ENCODE results near the gene IER3. TPM values are rescaled to one million over a fixed set of nuclear protein-coding genes. Genes with fewer than 3 reads are reported as not detected.

IER3 gene
- total and polyA plus RNA-seq, 9 of the 15 experiments (the other 6 are each of a cell fraction or from before 2014, with no cell fraction given), result 1.5 to 30.0 (median 11.5) TPM

- in situ Hi-C loops (cut with MboI) (no loop called here), intact Hi-C loops (cut with micrococcal nuclease) (no loop called here)
- Histone ChIP-seq H3K9me1 (ENCODE audit: control insufficient read depth, insufficient read depth, low read length) (no peaks in the 10 kb centered on the region), H3K9me3 (replicated peaks; ENCODE audit: control insufficient read depth, insufficient read depth, low read depth, low read length) (no peaks in the 10 kb centered on the region), H4K20me1 (replicated peaks; ENCODE audit: control insufficient read depth, insufficient read depth, low read length) (no peaks in the 10 kb centered on the region), H2AFZ (ENCODE audit: low read depth, low read length) (no peak overlapping the region), H3K79me2 (ENCODE audit: control insufficient read depth, insufficient read depth, low read length) (no peaks in the 10 kb centered on the region), H3K9ac (ENCODE audit: insufficient read depth in 1 of 2, low read depth in 2 of 2, low read length in 2 of 2) (peak overlapping the region in 1 of 2 experiments; percentile 3; a peak in 1 of 4 replicates), H3K4me1 (replicated peaks in 1 of 2; ENCODE audit: control insufficient read depth in 2 of 2, insufficient read depth in 2 of 2, low read length in 2 of 2) (peaks cover 12 to 18% of the 10 kb centered on the region in 2 experiments), H3K27me3 (ENCODE audit: control insufficient read depth in 2 of 2, insufficient read depth in 2 of 2, low read length in 2 of 2) (no peaks in the 10 kb centered on the region), H3K27ac (ENCODE audit: extremely low read depth, low read depth, low read length) (no peak overlapping the region), H3K4me3 (no peak overlapping the region), H3K4me2 (ENCODE audit: insufficient read depth, low read length) (no peak overlapping the region), H3K36me3 (ENCODE audit: control insufficient read depth, insufficient read depth, low read length) (no peaks in the 10 kb centered on the region)
- ATAC-seq (no peak), FAIRE-seq (no peak), DNase-seq (ENCODE audit: extremely low read depth in 1 of 4, low spot score in 3 of 4) (no peak)
- ChIA-PET POLR2A (interaction anchor here (0.8 to 1.5 kb wide), 2 partner anchors 8 to 30 kb away, joined by 3 read pairs; partner anchors contain the start of gene IER3), CTCF (ENCODE audit: low intra/inter-chr PET ratio) (no interaction called here)
- TF ChIP-seq TAL1 (IDR thresholded peaks at IDR 0.05), result no peak
- TF ChIP-seq NBN (IDR thresholded peaks at IDR 0.05; ENCODE audit: low read depth), result no peak
- no peak for TF ChIP-seq SMARCE1 (IDR thresholded peaks at IDR 0.05)
- no peak for TF ChIP-seq NRF1 (conservative IDR thresholded peaks at IDR 0.05 in 1 of 2, IDR thresholded peaks at IDR 0.05 in 1 of 2)
- no TSS peak for BruUV-seq (replicated peaks)
- 67% methylated on average over 8 of the region's 8 CpGs for WGBS (ENCODE audit: insufficient coverage, low coverage, missing lambda C conversion rate)
Observed at GRCh38 chr6:30774701-30775100, 30.4 kb upstream of the IER3 start.

GRCh38 chr6:30770592-30770991 lies 26.2 kb upstream of the IER3 start:
- intact Hi-C loops (cut with micrococcal nuclease), result no loop called here
- Histone ChIP-seq H3K27me3 (ENCODE audit: control insufficient read depth in 2 of 2, insufficient read depth in 2 of 2, low read length in 2 of 2) (no peaks in the 10 kb centered on the region; a peak in 1 of 5 replicates), H3K4me2 (ENCODE audit: insufficient read depth, low read length) (no peak overlapping the region), H3K9me3 (replicated peaks; ENCODE audit: control insufficient read depth, insufficient read depth, low read depth, low read length) (no peaks in the 10 kb centered on the region), H3K9ac (ENCODE audit: insufficient read depth in 1 of 2, low read depth in 2 of 2, low read length in 2 of 2) (no peak overlapping the region), H3K27ac (ENCODE audit: extremely low read depth, low read depth, low read length) (peak overlapping the region; percentile 92; the same call in 1 of the 3 replicates), H3K9me1 (ENCODE audit: control insufficient read depth, insufficient read depth, low read length) (no peaks in the 10 kb centered on the region), H3K36me3 (ENCODE audit: control insufficient read depth, insufficient read depth, low read length) (no peaks in the 10 kb centered on the region), H4K20me1 (replicated peaks; ENCODE audit: control insufficient read depth, insufficient read depth, low read length) (no peaks in the 10 kb centered on the region), H2AFZ (ENCODE audit: low read depth, low read length) (peak overlapping the region; percentile 89), H3K4me1 (replicated peaks in 1 of 2; ENCODE audit: control insufficient read depth in 2 of 2, insufficient read depth in 2 of 2, low read length in 2 of 2) (peaks cover 36 to 48% of the 10 kb centered on the region in 2 experiments), H3K79me2 (ENCODE audit: control insufficient read depth, insufficient read depth, low read length) (no peaks in the 10 kb centered on the region), H3K4me3 (no peak overlapping the region)
- no TSS peak for BruUV-seq (replicated peaks)
- ATAC-seq (no peak), FAIRE-seq (no peak), DNase-seq (ENCODE audit: extremely low read depth in 1 of 4, low spot score in 3 of 4) (no peak)
- ChIA-PET POLR2A (interaction anchor here (1.1 to 3.3 kb wide), 5 partner anchors 11 to 157 kb away, joined by 3 to 12 read pairs (median 6); partner anchors contain the start of gene IER3), CTCF (ENCODE audit: low intra/inter-chr PET ratio) (no interaction called here)
- 35% methylated on average over 3 of the region's 3 CpGs for WGBS (ENCODE audit: insufficient coverage, low coverage, missing lambda C conversion rate)
- in situ Hi-C loops (cut with MboI), result no loop called here
- TF ChIP-seq POLR2B (IDR thresholded peaks at IDR 0.05; ENCODE audit: low read depth, partially characterized antibody), result no peak
- no peak for TF ChIP-seq SLC30A9 (CRISPR knock-in tag; IDR thresholded peaks at IDR 0.05)
- TF ChIP-seq CHD1 (IDR thresholded peaks at IDR 0.05; ENCODE audit: low read length), result no peak
- TF ChIP-seq, protein P1, sequence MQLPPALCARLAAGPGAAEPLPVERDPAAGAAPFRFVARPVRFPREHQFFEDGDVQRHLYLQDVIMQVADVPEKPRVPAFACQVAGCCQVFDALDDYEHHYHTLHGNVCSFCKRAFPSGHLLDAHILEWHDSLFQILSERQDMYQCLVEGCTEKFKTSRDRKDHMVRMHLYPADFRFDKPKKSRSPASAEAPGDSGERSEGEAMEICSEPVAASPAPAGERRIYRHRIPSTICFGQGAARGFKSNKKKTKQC (CRISPR knock-in tag; IDR thresholded peaks at IDR 0.05), result no peak
- TF ChIP-seq KDM4B (IDR thresholded peaks at IDR 0.05; ENCODE audit: borderline replicate concordance in 2 of 2, low read depth in 1 of 2), result no peak
- TF ChIP-seq BCOR (IDR thresholded peaks at IDR 0.05), result no peak
- TF ChIP-seq SRSF7 (optimal IDR thresholded peaks at IDR 0.05; ENCODE audit: low read depth, low read length), result no peak
- no peak for TF ChIP-seq PML (IDR thresholded peaks at IDR 0.05; ENCODE audit: low read length)
- no peak for TF ChIP-seq FOXP1 (CRISPR knock-in tag; IDR thresholded peaks at IDR 0.05)
- TF ChIP-seq, protein P2, sequence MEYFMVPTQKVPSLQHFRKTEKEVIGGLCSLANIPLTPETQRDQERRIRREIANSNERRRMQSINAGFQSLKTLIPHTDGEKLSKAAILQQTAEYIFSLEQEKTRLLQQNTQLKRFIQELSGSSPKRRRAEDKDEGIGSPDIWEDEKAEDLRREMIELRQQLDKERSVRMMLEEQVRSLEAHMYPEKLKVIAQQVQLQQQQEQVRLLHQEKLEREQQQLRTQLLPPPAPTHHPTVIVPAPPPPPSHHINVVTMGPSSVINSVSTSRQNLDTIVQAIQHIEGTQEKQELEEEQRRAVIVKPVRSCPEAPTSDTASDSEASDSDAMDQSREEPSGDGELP (CRISPR knock-in tag; IDR thresholded peaks at IDR 0.05; ENCODE audit: borderline replicate concordance), result no peak
- TF ChIP-seq PTTG1 (tag; IDR thresholded peaks at IDR 0.05; ENCODE audit: low read depth), result peak; percentile 50
